CD4-positive, alpha-beta T cell (primary cell): ENCODE results near the gene SEC24D. TPM values are rescaled to one million over a fixed set of nuclear protein-coding genes. Genes with fewer than 3 reads are reported as not detected.

ENCODE experiments used
- ATAC-seq: fragments of 200-7000 bp; cut with Tn5 transposase; one replicate; pipeline ENCODE4 v1.10.0; 2022; ENCODE audit warnings: mild to moderate bottlenecking; ENCODE audit not compliant: poor library complexity
- CTCF ChIA-PET: fragments of 350-600 bp; sonication (Branson Sonifier 250); formaldehyde crosslinking; loops from one replicate; lab custom pipeline; 2021; ENCODE audit warnings: antibody characterized with exemption, inconsistent platforms; lab: Charles Lee
- POLR2A ChIA-PET: fragments of 350-600 bp; sonication (Branson Sonifier 250); formaldehyde crosslinking; loops from one replicate; lab custom pipeline; 2021; ENCODE audit warnings: antibody characterized with exemption, inconsistent platforms; lab: Charles Lee
- DNase-seq, 14 experiments: peaks; one replicate each; pipeline ENCODE4 v3.0.0-alpha.2; 2013 to 2020; ENCODE audit warnings: mixed read lengths in 2 of 14
- H3K27ac ChIP-seq, 2 donors: one replicate each; pipeline versions ENCODE4 v1.5.1 to v1.7.0; 2013; ENCODE audit warnings: low read length in 2 of 2, low read depth in 1 of 2, mild to moderate bottlenecking in 1 of 2
- H3K27me3 ChIP-seq, 2 experiments: 1 replicate in 1 of 2; 2 replicates in 1 of 2; pipeline versions ENCODE4 v1.6.1 to v1.7.0; 2013; ENCODE audit warnings: low read length in 2 of 2, control low read depth in 1 of 2, mild to moderate bottlenecking in 1 of 2, moderate library complexity in 1 of 2; ENCODE audit not compliant: insufficient read depth in 2 of 2, control insufficient read depth in 1 of 2
- H3K36me3 ChIP-seq: one replicate; pipeline ENCODE4 v1.6.1; 2013; ENCODE audit warnings: low read length, control low read depth; ENCODE audit not compliant: insufficient read depth
- H3K4me1 ChIP-seq: one replicate; pipeline ENCODE4 v1.6.1; 2013; ENCODE audit warnings: low read length, control low read depth; ENCODE audit not compliant: insufficient read depth
- H3K4me3 ChIP-seq: one replicate; pipeline ENCODE4 v1.5.1; 2013; ENCODE audit warnings: mild to moderate bottlenecking, low read length, moderate library complexity
- H3K9me3 ChIP-seq, 2 experiments: 1 replicate in 1 of 2; 2 replicates in 1 of 2; pipeline versions ENCODE4 v1.6.1 to v1.7.0; 2013; ENCODE audit warnings: low read length in 2 of 2, mild to moderate bottlenecking in 2 of 2, control low read depth in 1 of 2, moderate library complexity in 1 of 2; ENCODE audit not compliant: control insufficient read depth in 1 of 2, insufficient read depth in 1 of 2
- H3K27ac Mint-ChIP-seq: one replicate; pipeline ENCODE4 v1.8.0; 2020; ENCODE audit warnings: mixed read lengths
- H3K27me3 Mint-ChIP-seq: one replicate; pipeline ENCODE4 v1.8.0; 2021; ENCODE audit warnings: mixed read lengths
- H3K36me3 Mint-ChIP-seq: one replicate; pipeline ENCODE4 v1.8.0; 2021; ENCODE audit warnings: low read depth, mixed read lengths
- H3K4me1 Mint-ChIP-seq: one replicate; pipeline ENCODE4 v1.8.0; 2021; ENCODE audit warnings: low read depth, mixed read lengths
- H3K4me3 Mint-ChIP-seq: one replicate; pipeline ENCODE4 v1.8.0; 2020; ENCODE audit warnings: mild to moderate bottlenecking, mixed read lengths
- H3K9me3 Mint-ChIP-seq: one replicate; pipeline ENCODE4 v1.8.0; 2020; ENCODE audit warnings: mixed read lengths
- CTCF ChIP-seq: fragments of 200-600 bp; IDR thresholded peaks from one replicate; pipeline ENCODE4 v1.8.0; 2022; ENCODE audit warnings: antibody characterized with exemption, mild to moderate bottlenecking
- intact Hi-C, 2 experiments: fragments of 100-400 bp; cut with DNase I in 1 of 2; cut with micrococcal nuclease in 1 of 2; formaldehyde crosslinking; loops; one replicate each; pipeline versions ENCODE4 v1.15.1 to v1.9.0; 2023 to 2025; cut with DNase I, micrococcal nuclease
- total RNA-seq, 174 experiments: library from RNA in 2 of 174; stranded (reverse) in 2 of 174; gene quantifications; one replicate each; pipeline ENCODE4 v1.2.3 and lab custom pipeline; 2021 to 2026

The SEC24D gene
- total RNA-seq, 2 experiments from 2014 or later: 13.9 to 14.8 TPM

- H3K4me3 Mint-ChIP-seq: no peak overlapping the region
- POLR2A ChIA-PET: no interaction called here
- no peak for TF ChIP-seq CTCF
- DNase-seq (no peak), ATAC-seq (no peak)
- H3K27ac ChIP-seq: no peak overlapping the region
- H3K36me3 Mint-ChIP-seq: peaks cover 6% of the 10 kb centered on the region
- no peaks in the 10 kb centered on the region for H3K4me1 ChIP-seq
- H3K4me3 ChIP-seq: no peak overlapping the region
- intact Hi-C loops: loop anchor here in 1 of 2 experiments (5.0 kb wide), 1 partner anchor 36 kb away; no protein-coding TSS in a partner anchor
- no peaks in the 10 kb centered on the region for H3K9me3 Mint-ChIP-seq
- H3K36me3 ChIP-seq: no peaks in the 10 kb centered on the region
- H3K9me3 ChIP-seq: no peaks in the 10 kb centered on the region
- no peaks in the 10 kb centered on the region for H3K27me3 Mint-ChIP-seq
- H3K27me3 ChIP-seq: no peaks in the 10 kb centered on the region
- H3K4me1 Mint-ChIP-seq: peaks cover 5% of the 10 kb centered on the region
- CTCF ChIA-PET: interaction anchor here (1.4 kb wide), 1 partner anchor 16 kb away, joined by 3 read pairs; no protein-coding TSS in a partner anchor
- no peak overlapping the region for H3K27ac Mint-ChIP-seq
These were observed 22.9 kb upstream of the SEC24D start for GRCh38 chr4:118858779-118859178.

GRCh38 chr4:118857760-118858159, 21.8 kb upstream of the SEC24D start:
- ChIA-PET CTCF (no interaction called here), POLR2A (no interaction called here)
- Mint-ChIP-seq H3K4me1 (peaks cover 13% of the 10 kb centered on the region), H3K9me3 (no peaks in the 10 kb centered on the region), H3K4me3 (no peak overlapping the region), H3K27ac (no peak overlapping the region), H3K36me3 (peaks cover 6% of the 10 kb centered on the region), H3K27me3 (no peaks in the 10 kb centered on the region)
- H3K4me1 ChIP-seq: no peaks in the 10 kb centered on the region
- no peak overlapping the region for H3K4me3 ChIP-seq
- intact Hi-C loops: loop anchor here in 1 of 2 experiments (5.0 kb wide), 1 partner anchor 35 kb away; no protein-coding TSS in a partner anchor
- no peaks in the 10 kb centered on the region for H3K9me3 ChIP-seq
- ATAC-seq: no peak
- no peaks in the 10 kb centered on the region for H3K36me3 ChIP-seq
- no peak overlapping the region for H3K27ac ChIP-seq
- H3K27me3 ChIP-seq: no peaks in the 10 kb centered on the region
- DNase-seq: no peak
- TF ChIP-seq CTCF: no peak

- Histone ChIP-seq H3K9me3 (no peaks in the 10 kb centered on the region), H3K27me3 (no peaks in the 10 kb centered on the region), H3K27ac (peak overlapping the region; percentile 21 to 56), H3K4me3 (peak overlapping the region; percentile 60), H3K36me3 (no peaks in the 10 kb centered on the region), H3K4me1 (peaks cover 10% of the 10 kb centered on the region)
- Mint-ChIP-seq H3K4me1 (peaks cover 39% of the 10 kb centered on the region), H3K4me3 (peak overlapping the region; percentile 93), H3K36me3 (peaks cover 15% of the 10 kb centered on the region), H3K27me3 (peaks cover 3% of the 10 kb centered on the region), H3K9me3 (peaks cover 2% of the 10 kb centered on the region), H3K27ac (peak overlapping the region; percentile 89)
- no peak for TF ChIP-seq CTCF
- ChIA-PET POLR2A (interaction anchor here (0.6 to 2.5 kb wide), 6 partner anchors 10 to 362 kb away, joined by 3 to 14 read pairs (median 4); partner anchors contain the start of genes SEC24D and USP53), CTCF (interaction anchor here (2.0 kb wide), 1 partner anchor 14 kb away, joined by 7 read pairs; no protein-coding TSS in a partner anchor)
- ATAC-seq (peak; percentile 94), DNase-seq (peak in 10 of 14 experiments; percentile 5 to 81 (median 32))
- intact Hi-C loops: loop anchor here (1.0 kb wide), 2 partner anchors 13 to 14 kb away; partner anchors contain the start of gene SEC24D (in 1 of the 2)
These were observed 14.7 kb upstream of the SEC24D start for GRCh38 chr4:118850488-118851173.
